LoVo (cell line): Measurements from ENCODE around the gene HNRNPLL.
"Not testable (repeated sequence)": the region's sequence is repeated elsewhere in the genome, so short reads cannot be mapped to it uniquely, and the experiment has no call there.

Source experiments
- DNase-seq: peaks from one replicate; pipeline ENCODE4 v3.0.0-alpha.2; 2016; ENCODE audit warnings: low spot score

HNRNPLL gene

DNA sequence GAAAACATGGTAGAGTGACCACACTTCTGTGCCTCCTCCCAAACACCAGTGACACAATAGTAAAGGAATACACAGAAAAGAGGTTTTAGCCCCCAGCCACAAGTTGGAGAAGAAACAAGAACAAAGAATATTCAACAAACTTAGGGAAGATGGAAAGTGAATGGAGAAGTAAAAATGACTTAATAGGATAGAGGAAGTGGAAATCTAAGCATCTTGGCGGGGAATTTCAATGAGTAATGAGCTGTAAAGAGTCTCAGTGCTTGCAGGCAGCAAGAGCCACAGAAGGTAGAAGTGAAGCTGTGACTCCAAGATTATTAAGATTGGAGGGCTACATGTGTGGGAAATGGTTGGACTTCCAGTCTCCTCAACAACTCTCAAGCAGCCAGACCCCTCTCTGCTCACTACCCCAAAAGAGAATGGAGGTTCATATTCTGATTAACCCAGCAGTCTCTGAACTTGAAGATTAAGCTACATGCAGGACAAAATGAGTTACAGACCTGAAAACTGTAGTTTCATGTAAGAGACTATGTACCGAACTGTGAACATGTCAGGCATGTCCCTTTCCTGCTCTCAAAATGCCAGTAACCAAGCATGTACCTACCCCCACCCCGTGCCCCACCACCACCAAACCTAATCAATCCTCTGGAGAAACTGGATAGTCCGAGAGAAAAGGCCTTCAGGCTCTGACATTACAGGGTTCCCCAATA is 16.9 kb upstream of the HNRNPLL start:
- DNase-seq, result no peak

GRCh38 chr2:38617301-38617700 is 14.6 kb upstream of the HNRNPLL start:
- no peak for DNase-seq

DNA sequence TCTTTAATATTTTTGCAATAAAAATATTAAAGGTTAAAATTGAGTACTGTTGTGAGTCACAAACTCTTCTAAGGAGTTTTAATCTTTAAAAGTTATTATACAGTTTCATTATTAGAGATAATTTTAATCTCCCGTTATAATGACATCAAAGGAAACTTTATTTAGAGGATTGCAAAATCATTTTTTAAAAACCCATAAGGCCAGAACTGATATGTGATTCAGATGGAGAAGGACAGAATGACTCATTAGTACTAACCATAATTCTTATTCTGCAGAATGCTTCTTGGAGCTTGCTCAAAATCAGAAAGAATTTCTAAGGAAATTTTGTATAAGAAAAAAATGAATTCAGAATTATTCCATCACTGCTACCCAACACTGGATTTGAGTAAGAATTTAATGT is 12.5 kb upstream of the HNRNPLL start:
- no peak for DNase-seq

GRCh38 chr2:38613849-38614213 is 11.1 kb upstream of the HNRNPLL start:
- DNase-seq, result no peak

GRCh38 chr2:38613126-38613848 is 10.6 kb upstream of the HNRNPLL start:
- DNase-seq, result no peak

- no peak for DNase-seq
Observed at GRCh38 chr2:38610851-38611801, 8.4 kb upstream of the HNRNPLL start.

GRCh38 chr2:38609246-38609645 is 6.5 kb upstream of the HNRNPLL start:
- not testable (repeated sequence) for DNase-seq

DNA sequence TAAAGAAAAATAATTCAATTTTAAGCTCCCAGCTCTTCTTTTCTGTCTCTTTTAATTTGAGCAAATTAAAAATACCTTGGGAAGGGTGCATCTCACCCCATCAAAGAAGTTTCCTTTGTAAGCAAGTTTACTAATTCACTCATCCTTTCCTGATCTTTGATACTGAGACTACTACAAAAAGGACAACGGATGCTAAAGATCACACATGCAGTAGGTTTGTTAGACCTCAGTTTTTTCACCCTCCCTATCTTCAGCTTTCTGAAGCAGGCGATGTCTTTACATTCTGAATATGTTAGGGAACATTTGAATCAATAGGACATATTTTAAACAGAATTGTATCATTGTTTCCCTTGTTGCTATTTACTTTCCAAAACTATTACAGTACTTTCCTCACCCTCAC is 6.0 kb upstream of the HNRNPLL start:
- no peak for DNase-seq

DNA sequence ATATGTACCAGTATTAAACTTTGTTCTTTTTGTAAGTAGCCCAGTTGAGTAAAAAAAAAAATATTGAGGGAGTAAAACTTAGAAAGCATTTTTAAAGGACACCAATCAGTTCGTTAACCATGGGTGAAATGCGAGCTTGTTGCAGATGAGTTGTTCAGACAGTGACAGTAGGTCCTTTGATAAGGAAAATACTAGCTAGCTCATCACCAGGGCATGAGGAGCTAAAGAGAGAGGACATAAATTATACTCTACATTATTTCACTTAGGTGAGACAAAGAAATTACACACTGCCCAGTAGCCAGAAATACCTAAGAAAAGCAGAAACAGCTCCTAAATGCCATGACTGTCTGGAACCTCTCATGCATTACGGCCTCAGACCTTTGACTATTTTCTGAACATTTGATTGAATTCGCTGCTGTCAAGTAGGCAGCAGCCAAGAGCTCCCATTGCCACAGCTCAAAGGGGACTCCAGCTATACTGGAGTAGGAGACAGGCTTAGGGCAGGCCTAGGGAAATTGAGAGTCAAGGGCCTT is 2.6 kb upstream of the HNRNPLL start:
- DNase-seq, result no peak

GRCh38 chr2:38603402-38604290 is 918 bp upstream of the HNRNPLL start:
- DNase-seq, result peak; percentile 75

GRCh38 chr2:38602136-38602731 is 494 bp downstream of the HNRNPLL start:
- DNase-seq, result no peak

- DNase-seq, result peak; percentile 22
Observed at GRCh38 chr2:38601463-38602135, 1.1 kb downstream of the HNRNPLL start.

GRCh38 chr2:38600921-38601455 is 1.7 kb downstream of the HNRNPLL start:
- no peak for DNase-seq

DNA sequence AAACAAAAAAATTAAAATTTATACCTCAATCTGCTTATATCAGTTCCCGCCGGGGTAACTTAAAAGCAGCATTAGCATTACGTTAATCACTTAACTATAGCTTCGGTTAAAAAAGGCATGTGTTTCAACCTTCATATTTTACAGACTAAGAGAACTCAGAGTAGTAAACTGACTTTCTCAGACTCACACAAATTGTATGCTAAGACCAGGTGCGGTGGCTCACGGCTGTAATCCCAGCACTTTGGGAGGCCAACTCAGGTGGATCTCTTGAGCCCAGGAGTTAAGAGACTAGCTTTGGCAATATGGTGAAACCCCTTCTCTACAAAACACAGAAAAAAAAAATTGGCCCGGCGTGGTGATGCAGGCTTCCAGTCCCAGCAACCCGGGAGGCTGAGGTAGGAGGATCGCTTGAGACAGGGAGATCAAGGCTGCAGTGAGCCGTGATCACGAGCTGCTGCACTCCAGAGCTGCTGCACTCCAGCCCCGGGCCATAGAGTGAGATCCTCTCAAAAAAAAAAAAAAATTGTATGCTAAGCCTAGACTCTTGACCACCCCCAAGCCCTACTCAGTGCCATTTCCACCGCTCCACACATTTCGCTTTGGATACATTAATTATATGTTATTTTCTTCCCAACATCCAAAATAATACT is 2.4 kb downstream of the HNRNPLL start:
- DNase-seq, result no peak

- DNase-seq, result peak; percentile 6
Observed at GRCh38 chr2:38599706-38600105, 3.0 kb downstream of the HNRNPLL start.

DNA sequence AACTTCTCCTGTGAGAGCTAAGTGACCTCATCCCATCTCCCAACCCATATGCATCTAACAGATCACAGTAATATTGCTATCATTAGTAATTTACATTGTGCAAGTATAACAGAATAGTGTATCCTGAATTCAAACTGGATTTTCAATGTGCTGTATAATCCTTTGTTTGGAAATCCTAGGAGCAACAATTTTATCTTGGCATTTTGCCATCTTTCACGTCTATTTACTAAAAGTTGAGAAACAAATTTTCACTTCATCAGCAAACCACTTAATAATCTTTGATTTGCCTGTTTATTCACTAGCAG is 3.8 kb downstream of the HNRNPLL start:
- no peak for DNase-seq

DNA sequence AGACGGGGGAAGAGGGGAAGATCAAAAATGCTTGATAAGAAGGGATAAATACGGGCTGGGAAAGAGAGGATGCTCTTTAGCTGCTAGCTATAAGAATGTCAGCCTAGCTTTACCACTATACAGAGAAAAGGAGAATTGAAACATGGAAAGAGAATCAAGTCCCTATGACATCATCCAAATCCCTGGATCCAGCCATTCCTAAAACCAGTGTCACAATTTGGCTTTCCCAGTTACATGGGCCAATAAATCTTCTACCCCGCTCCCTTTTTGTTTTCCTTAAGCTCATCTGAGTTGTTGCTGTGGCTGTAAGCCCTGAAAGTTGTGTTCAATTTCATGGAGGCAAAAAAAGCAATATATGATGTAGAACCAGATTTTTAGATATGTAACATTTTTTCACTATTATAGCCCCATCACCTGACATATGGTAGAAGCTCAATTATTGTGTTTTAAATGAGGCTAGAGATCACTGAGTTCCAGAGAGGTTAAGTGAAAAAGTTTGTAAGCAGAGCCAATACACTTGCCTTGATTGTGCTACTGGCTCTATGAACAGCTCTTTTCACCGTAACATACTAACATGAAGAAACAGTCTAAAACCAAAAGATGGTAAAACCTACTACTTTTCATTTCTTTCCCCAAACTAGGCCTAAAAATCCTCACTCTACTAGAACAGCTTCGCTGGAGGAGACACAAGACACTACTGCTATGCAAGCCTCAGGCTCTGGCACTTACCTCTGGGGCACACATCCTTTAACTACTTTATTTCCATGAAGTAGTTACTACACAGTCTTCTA is 4.3 kb downstream of the HNRNPLL start:
- no peak for DNase-seq

GRCh38 chr2:38597115-38597514 is 5.6 kb downstream of the HNRNPLL start:
- no peak for DNase-seq

DNA sequence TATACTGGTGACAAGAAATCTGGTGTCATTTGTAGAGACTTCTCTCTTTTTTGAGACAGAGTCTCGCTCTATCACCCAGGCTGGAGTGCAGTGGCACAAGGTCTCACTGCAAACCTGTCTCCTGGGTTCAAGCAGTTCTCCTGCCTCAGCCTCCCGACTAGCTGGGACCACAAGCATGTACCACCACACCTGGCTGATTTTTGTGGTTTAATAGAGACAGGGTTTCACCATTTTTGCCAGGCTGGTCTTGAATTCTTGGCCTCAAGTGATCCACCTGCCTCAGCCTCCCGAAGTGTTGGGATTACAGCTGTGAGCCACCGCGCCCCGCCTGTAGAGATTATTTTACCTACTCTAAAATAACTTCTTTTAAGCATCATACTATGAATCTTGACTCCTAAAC is 6.5 kb downstream of the HNRNPLL start:
- DNase-seq, result no peak
